Esophagus squamous epithelium (tissue), 5 donors: ENCODE data around the gene ASTN2. TPM values are rescaled to one million over a fixed set of nuclear protein-coding genes. Genes with fewer than 3 reads are reported as not detected.

ENCODE experiments used
- DNase-seq: peaks from one replicate; lab custom pipeline; 2025; lab: John Stamatoyannopoulos, UW
- H3K27ac ChIP-seq, 4 donors: fragments of 200-600 bp; sonication (generic); one replicate each; pipeline ENCODE4 v1.5.1; 2016 to 2019; ENCODE audit warnings: mild to moderate bottlenecking in 1 of 4
- H3K27me3 ChIP-seq, 4 donors: fragments of 200-600 bp; sonication (generic); 1 replicate in 3 of 4; 2 replicates in 1 of 4; pipeline versions ENCODE4 v1.5.1 to v1.6.0; 2017 to 2021; ENCODE audit warnings: antibody characterized with exemption in 1 of 4
- H3K36me3 ChIP-seq, 3 donors: fragments of 200-600 bp; sonication (generic); one replicate each; pipeline ENCODE4 v1.5.1; 2016 to 2019
- H3K4me1 ChIP-seq, 3 donors: fragments of 200-600 bp; sonication (generic); one replicate each; pipeline ENCODE4 v1.5.1; 2017 to 2019
- H3K4me3 ChIP-seq, 4 donors: fragments of 200-600 bp; sonication (generic); 1 replicate in 3 of 4; 2 replicates in 1 of 4; pipeline ENCODE4 v1.5.1; 2016 to 2019; ENCODE audit warnings: mild to moderate bottlenecking in 2 of 4, moderate library complexity in 1 of 4
- H3K9me3 ChIP-seq, 3 donors: fragments of 200-600 bp; sonication (generic); one replicate each; pipeline ENCODE4 v1.5.1; 2016 to 2019
- CTCF ChIP-seq, 6 experiments: fragments of 450-650 bp in 4 of 6; fragments of 200-600 bp in 2 of 6; sonication (generic) in 2 of 6; IDR thresholded peaks; one replicate each; pipeline ENCODE4 v1.5.1; 2016 to 2019; ENCODE audit warnings: antibody characterized with exemption in 6 of 6, mild to moderate bottlenecking in 4 of 6, moderate library complexity in 4 of 6
- POLR2A ChIP-seq, 4 donors: fragments of 450-650 bp; IDR thresholded peaks; one replicate each; pipeline ENCODE4 v1.6.1; 2017; ENCODE audit warnings: antibody characterized with exemption in 4 of 4, mild to moderate bottlenecking in 4 of 4, moderate library complexity in 3 of 4
- WGBS, 2 donors: methylation state at CpG; one replicate each; pipeline ENCODE4 v1.1.5; 2018; 5-methylcytosine and 5-hydroxymethylcytosine counted together
- intact Hi-C: fragments of 100-400 bp; cut with DNase I; formaldehyde crosslinking; loops from one replicate; pipeline ENCODE4 v1.15.0; 2022
- total RNA-seq, 4 donors: library from RNA; depleted of rRNA; stranded (reverse); fragments of >200 nt; gene quantifications; one replicate each; pipeline ENCODE4 v1.1.0, GENCODE V29; 2016
- donor health status: DM: yes; HTN: yes; CAD: no.

Gene ASTN2
- total RNA-seq, 4 donors from 2014 or later, result 0.13 to 1.9 (median 0.27) TPM; not detected in 1

GRCh38 chr9:116627433-116627832, 787.4 kb downstream of the ASTN2 start:
- Histone ChIP-seq H3K27ac (no peak overlapping the region), H3K4me3 (no peak overlapping the region), H3K36me3 (no peaks in the 10 kb centered on the region), H3K4me1 (no peaks in the 10 kb centered on the region), H3K27me3 (no peaks in the 10 kb centered on the region), H3K9me3 (no peaks in the 10 kb centered on the region)
- TF ChIP-seq POLR2A (IDR thresholded peaks at IDR 0.05) (no peak), CTCF (IDR thresholded peaks at IDR 0.05) (no peak)
- intact Hi-C loops, result no loop called here
- 93 to 94% methylated on average over 2 of the region's 2 CpGs for WGBS, 2 donors
- DNase-seq, result no peak

DNA sequence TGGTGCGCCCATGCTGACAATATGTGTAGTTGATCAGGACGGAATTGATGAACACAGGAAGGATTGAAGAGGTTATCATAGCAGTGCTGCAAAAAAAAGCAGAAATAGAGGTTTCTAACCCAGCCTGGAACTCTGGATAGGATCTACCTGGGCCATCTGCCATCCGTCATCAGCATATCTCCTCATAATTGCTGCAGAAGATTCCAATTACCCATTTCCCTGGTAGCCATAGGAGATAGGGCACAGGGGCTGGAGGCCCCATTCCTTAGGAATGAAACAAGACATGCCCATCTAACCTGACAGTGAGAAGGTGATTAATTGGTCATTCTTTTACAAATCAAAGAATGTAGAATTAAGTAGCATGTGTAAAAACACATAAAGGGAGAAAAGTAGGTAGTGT, 788.1 kb downstream of the ASTN2 start:
- Histone ChIP-seq H3K4me3 (no peak overlapping the region), H3K4me1 (no peaks in the 10 kb centered on the region), H3K36me3 (no peaks in the 10 kb centered on the region), H3K27ac (no peak overlapping the region), H3K27me3 (no peaks in the 10 kb centered on the region), H3K9me3 (no peaks in the 10 kb centered on the region)
- WGBS, 2 donors, result 89 to 94% methylated on average over 3 of the region's 3 CpGs
- DNase-seq, result no peak
- intact Hi-C loops, result no loop called here
- TF ChIP-seq CTCF (IDR thresholded peaks at IDR 0.05) (no peak), POLR2A (IDR thresholded peaks at IDR 0.05) (no peak)

DNA sequence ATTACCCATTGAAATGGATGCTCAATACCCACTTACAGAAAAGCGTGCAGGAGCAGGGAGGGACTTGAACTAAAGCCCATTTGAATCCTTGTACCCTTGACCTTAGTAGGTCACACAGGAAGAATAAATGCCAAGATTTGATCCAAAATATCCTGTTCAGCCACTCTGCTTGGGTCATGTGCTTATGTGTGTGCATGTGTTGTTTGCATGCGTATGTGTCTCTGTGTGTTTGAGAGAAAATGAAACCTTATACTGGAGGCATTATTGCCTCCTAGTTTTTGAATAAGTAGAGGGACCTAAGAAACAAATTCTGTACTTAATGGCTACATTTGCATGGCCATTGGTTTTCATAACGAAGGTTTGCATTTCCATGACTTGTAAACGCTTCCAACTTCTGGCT, 791.1 kb downstream of the ASTN2 start:
- no peak for DNase-seq
- 88 to 89% methylated on average over 4 of the region's 4 CpGs for WGBS, 2 donors
- no peaks in the 10 kb centered on the region for H3K4me1 ChIP-seq
- no peaks in the 10 kb centered on the region for H3K36me3 ChIP-seq
- no peak overlapping the region for H3K27ac ChIP-seq
- no peaks in the 10 kb centered on the region for H3K27me3 ChIP-seq
- H3K4me3 ChIP-seq, result no peak overlapping the region
- TF ChIP-seq CTCF (IDR thresholded peaks at IDR 0.05) (no peak), POLR2A (IDR thresholded peaks at IDR 0.05) (no peak)
- no peaks in the 10 kb centered on the region for H3K9me3 ChIP-seq
- intact Hi-C loops, result no loop called here

DNA sequence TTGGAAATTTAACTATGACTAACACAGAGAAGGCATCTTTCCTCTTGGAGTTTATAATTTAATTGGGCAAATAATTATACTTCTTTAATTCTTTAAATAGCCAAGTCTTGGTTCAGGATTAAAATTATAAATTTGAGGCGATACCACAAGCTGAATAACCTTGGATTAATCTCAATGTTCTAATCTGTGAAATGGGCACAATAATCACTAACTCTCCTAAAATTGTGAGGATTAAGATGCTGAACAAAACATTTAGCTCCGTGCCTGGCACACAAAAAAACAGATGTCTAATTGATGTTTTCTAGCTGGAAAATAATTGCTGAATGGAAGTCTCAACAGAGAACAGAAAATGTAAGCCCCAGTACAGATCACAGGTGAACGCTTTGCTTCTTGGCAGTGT, 797.5 kb downstream of the ASTN2 start:
- Histone ChIP-seq H3K36me3 (no peaks in the 10 kb centered on the region), H3K4me1 (no peaks in the 10 kb centered on the region), H3K9me3 (no peaks in the 10 kb centered on the region), H3K27me3 (no peaks in the 10 kb centered on the region), H3K4me3 (no peak overlapping the region), H3K27ac (no peak overlapping the region)
- TF ChIP-seq POLR2A (IDR thresholded peaks at IDR 0.05) (no peak), CTCF (IDR thresholded peaks at IDR 0.05) (no peak)
- DNase-seq, result no peak
- WGBS, 2 donors, result 91% methylated on average over 3 of the region's 3 CpGs
- intact Hi-C loops, result no loop called here

GRCh38 chr9:116616304-116616914, 798.4 kb downstream of the ASTN2 start:
- Histone ChIP-seq H3K9me3 (no peaks in the 10 kb centered on the region), H3K27me3 (no peaks in the 10 kb centered on the region), H3K4me1 (no peaks in the 10 kb centered on the region), H3K36me3 (no peaks in the 10 kb centered on the region), H3K27ac (no peak overlapping the region), H3K4me3 (no peak overlapping the region)
- WGBS, 2 donors, result 80 to 89% methylated on average over 5 of the region's 5 CpGs
- TF ChIP-seq POLR2A (IDR thresholded peaks at IDR 0.05), result no peak
- TF ChIP-seq CTCF (IDR thresholded peaks at IDR 0.05), result no peak
- DNase-seq, result no peak
- intact Hi-C loops, result no loop called here
